NK-92 (cell line): ENCODE results near the gene RALGAPB.
"Not testable (repeated sequence)": the region's sequence is repeated elsewhere in the genome, so short reads cannot be mapped to it uniquely, and the experiment has no call there.

Experiments used
- DNase-seq: peaks from one replicate; lab custom pipeline; 2025; ENCODE audit not compliant: unreplicated experiment; lab: John Stamatoyannopoulos, UW

The RALGAPB gene

DNA sequence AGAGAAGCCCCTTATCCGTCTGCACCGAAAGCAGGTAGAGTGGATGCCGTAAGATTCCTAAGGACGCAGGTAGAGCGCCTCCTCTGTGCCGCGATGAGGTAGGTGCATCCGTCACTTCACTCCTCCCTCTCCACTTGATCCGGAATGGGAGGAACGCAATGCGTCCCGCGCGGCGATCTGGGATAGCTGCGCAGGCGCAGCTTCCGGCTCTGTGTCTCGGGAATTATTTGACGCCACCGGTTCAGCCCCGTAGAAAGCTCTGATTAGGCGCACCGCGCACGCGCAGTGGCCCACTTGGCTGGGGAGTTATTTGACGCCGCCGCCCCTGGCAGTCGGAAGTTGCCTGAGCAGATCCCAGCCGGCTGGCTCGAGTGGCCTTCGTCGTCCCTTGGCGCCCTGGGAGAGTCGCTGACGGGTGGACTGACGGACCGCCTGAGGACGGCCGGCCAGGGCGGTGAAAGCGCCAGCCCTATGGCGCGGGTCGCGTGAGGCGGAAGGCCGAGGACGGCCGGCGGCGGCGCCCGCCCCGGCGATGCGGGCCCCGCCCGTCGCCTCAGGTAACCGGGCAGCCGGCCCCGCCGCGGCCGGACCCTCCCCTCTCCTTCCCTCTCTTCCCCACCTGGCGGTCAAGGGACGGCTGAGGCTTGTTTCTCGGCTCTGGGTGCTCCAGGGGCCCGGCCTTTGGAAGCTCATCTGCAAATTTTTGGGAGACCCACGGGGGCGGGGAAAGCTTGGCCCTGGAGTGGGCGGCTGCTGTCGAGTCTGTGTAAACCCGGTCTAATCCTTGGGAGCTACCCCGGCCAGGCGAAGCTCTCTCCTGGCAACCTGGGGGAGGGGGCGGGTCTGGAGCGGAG, at the start of gene RALGAPB:
Gene RALGAPB, plus strand, starts transcription at position 331 of the 854 bp plus-strand sequence. CDS start 15,590 bp downstream, outside the sequence.
- peak; percentile 89 for DNase-seq

- no peak for DNase-seq
These were observed 49.1 kb upstream of the RALGAPB start for GRCh38 chr20:38423541-38423940.

DNA sequence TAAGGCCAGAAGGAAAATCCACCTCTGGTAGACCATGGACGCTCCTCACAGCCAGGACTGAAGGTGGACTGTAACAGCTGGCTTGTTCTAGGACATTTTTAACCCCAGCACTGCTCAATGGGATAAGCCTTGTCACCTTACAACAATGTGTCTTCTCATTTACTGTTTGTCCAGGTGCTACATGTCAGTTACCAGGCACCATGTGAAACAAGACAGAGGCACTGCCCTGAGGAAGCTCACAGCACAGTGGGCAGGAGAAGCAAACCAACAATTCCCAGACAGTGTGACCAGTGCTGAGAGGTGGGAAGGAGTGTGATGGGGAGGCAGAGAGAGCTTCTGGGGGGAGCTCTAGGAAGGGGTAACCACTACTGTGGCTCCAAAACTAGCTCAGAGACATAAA, 48.2 kb upstream of the RALGAPB start:
- no peak for DNase-seq

DNA sequence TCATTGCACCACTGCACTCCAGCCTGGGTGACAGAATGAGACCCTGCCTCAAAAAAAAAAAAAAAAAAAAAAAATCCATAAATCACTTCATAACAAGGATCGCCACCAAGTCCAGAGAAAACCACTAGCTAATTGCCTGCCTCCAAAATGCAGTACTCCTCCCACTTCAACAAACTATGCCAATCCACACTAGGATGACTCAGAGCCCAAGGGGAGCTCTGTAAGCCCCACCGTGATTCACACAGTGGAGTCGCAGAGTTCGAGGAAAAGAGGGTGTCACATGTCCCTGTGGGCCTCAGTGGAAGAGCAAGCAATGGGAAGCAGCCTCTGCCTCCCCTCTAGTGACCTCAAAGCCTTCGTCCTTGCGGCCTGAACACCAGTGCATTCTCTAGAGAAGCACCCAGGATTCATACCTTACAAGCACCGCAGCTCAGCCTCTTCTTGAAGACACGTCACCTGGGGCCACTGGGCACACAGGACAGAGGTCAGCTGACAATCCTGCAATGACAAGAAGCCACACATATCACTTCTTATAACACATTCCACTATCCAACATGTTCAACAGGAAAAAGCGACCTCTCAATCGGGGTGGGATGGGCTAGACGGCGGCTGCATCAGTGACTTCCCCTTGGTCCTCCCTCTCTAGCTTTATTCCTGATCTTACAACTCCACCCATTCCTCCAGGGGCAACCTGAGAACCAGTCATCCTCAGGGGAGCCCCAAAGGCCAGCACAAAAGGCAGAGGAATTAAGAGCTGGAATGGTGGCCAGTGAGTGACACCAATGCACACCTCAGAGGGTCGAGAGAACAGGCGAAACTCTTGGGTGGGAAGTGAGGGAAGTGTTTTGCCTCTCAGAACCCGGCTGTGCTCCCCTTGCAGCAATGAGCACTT, 46.4 kb upstream of the RALGAPB start:
- DNase-seq, result no peak

GRCh38 chr20:38427655-38428023, 45.0 kb upstream of the RALGAPB start:
- no peak for DNase-seq

GRCh38 chr20:38428800-38429199, 43.8 kb upstream of the RALGAPB start:
- no peak for DNase-seq

DNA sequence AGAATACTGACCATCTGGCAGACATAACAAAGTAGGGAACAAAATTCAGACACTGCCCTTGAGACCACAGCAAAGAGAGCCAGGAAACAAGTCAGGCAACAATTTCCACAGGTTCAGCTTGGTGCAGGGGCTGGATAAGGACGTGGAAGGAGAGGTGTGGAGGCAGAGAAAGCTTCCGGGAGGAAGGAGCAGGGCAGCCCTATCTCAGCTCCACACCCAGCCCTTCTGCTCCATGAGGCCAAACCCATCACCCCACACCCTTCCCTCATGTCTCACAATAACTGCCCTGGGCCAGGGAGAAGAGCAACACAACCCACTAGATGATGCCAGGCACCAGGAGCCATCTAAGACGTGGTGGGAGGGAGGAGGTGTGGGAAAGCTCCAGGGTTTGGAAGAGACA, 43.3 kb upstream of the RALGAPB start:
- no peak for DNase-seq

DNA sequence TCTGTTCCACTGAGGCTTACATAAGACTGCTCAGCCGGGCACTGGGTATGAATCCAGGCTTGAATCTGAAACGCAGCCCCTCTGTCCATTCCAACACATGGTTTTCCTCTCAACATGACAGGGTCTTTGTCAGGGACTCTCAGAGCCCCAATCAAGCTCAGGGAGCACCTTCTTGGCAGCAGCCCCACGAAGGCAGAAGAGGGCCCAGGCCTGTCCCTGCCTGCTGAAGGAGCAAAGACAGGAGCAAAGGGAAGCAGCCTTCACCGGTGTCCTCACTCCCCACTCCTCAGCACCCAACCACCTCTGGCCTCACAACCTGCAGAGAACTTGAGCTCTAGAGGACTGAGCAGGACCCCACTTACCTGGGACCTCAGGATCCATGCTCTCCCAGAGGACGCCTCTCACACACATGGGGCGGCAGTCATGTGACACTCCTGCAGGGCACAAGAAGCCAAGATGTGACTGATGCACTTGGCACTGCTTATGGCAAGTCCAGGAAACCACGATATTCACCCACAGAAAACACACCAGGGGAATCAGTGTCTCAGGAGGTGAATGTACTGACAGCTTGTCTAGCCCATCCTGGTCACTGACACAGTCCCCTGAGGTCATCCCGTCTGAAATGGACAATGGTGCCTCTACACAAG, 41.8 kb upstream of the RALGAPB start:
- DNase-seq, result no peak

GRCh38 chr20:38432292-38432691, 40.4 kb upstream of the RALGAPB start:
- no peak for DNase-seq

GRCh38 chr20:38432870-38433269, 39.8 kb upstream of the RALGAPB start:
- not testable (repeated sequence) for DNase-seq

DNA sequence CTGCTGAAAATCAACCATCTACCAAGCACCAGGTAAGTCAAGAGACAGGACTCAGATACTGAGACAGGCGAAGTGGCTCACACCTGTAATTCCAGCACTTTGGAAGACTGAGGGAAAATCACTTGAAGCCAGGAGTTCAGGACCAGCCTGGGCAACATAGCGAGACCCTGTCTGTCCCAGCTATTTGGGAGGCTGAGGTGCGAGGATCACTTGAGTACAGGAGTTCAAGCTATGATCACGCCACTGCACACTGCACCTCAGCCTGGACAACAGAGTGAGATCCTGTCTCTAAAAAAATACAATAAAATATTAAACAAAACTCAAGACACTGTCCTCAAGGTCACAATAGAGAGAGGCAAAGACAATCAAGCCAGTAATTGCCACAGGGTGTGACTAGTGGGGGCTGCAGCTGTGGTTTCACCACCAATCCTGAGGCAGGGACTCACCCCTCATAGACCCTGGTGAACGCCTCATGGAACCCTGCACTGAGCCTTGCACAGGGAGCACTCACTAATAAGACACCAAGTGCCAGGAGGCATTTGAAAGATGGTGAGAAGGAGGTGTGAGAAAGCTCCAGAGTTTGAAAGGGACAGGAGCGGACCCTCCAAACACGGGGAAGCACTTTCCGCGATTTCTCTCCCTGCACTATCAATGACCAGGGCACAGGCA, 39.2 kb upstream of the RALGAPB start:
- DNase-seq, result no peak

DNA sequence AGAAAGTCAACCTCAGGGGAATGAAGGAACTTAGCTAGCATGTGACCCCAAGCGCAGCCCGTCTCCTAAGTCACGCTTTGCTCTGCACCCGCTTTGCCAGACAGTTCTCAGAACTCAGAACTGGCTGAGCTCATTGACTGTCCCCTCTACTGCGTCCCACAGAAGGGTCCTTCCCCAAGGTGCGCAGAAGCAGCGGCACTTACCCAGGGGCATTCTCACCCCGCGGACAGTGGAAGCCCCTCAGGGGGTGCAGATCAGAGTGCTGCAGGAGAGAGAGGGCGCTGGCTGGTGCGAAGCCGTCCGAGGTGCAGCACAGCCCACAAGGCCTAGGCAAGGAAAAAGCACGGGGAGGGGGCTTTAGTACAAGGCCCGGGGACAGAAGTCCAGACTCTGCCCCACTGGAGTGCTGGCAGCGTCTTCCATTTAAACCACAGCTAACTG, 38.3 kb upstream of the RALGAPB start:
- no peak for DNase-seq

DNA sequence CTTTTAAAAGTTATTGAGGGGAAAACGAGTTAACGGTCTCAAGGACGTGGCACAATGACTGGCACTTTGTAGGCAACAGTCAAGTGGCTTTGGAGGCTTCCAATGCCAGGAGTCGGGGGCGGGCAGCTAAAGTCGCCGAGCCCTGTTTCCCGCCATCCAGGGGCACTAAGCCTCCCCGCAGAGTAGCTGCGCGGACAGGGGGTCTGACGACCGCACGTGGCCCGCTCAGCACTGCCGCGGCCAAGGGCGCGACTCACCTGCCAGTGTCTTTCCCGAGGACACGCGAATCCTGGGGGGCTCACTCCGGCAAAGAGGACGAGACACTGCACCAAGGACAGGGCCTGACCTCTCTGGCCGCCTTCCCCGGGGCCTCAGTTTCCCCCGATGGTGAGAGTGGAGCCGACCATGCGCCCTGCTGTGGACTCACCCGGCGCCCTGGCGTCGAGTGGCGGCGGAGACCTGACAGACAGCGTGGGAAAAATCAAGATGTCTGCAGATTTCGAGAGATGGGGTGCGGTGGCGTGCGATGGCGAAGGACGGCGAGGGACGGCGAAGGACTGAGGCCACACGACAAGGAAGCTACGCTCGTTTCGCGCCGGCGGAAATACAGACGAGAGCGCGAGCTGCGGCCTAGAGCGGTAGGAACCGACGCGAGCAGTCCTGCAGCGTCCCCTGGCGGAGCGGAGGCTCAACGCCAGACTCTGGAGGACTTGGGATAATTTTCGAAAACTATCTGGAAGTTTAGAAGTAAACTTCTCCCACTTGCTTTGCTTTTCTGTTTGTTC, 37.7 kb upstream of the RALGAPB start, which contains the start of gene SNHG17:
Gene SNHG17, minus strand, starts transcription at position 559 of the 785 bp plus-strand sequence.
- peak; percentile 17 for DNase-seq

- DNase-seq, result no peak
These were observed 37.1 kb upstream of the RALGAPB start for GRCh38 chr20:38435555-38435939.

DNA sequence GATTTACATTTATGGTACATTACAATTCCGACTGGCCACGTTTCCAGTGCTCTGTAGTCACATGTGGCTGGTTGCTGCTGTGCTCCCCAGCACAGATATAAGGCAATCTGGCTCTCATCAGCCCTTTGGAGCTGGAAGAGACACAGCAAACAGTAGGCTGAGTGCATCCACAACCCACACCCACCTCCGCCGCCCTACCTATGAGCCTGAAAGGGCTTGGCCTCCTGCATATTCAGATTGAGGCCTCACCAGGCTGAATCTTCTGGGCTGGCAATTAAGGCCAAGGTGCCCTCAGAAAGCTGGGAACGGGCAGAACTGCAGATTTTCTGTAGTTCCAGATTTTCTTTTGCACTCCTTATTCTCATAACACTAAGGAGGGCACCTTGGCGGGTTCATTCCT, 34.8 kb upstream of the RALGAPB start:
- DNase-seq, result no peak

GRCh38 chr20:38441110-38441509, 31.5 kb upstream of the RALGAPB start:
- not testable (repeated sequence) for DNase-seq

- no peak for DNase-seq
These were observed 30.7 kb upstream of the RALGAPB start for GRCh38 chr20:38441916-38442315.

GRCh38 chr20:38445381-38445796, 27.3 kb upstream of the RALGAPB start:
- DNase-seq, result no peak

- DNase-seq, result no peak
These were observed 26.7 kb upstream of the RALGAPB start for GRCh38 chr20:38445901-38446425.
